ENCODE data around the gene BFSP2.

DNA sequence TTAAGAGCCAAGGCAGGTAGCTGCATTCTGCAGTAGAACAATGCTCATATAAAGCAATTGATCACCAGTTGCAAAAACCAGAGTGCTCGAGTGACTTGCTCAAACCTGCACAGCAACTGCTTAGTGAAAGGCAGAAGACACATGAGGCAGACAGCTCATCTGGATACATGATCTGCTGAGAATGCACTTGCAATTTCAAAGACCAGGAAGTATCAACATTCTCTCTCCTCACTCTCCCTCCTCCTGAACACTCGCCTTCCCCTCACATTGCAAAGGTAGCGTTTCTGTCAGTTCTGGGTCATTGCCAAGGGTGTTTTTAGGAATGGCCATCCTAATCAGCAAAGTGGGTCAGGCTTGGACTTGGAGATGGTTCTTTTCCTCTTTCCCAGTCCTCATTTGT is 61.0 kb downstream of the BFSP2 start:
- no peak for TF ChIP-seq POLR2A (IDR thresholded peaks at IDR 0.05)
- TF ChIP-seq, protein P1, sequence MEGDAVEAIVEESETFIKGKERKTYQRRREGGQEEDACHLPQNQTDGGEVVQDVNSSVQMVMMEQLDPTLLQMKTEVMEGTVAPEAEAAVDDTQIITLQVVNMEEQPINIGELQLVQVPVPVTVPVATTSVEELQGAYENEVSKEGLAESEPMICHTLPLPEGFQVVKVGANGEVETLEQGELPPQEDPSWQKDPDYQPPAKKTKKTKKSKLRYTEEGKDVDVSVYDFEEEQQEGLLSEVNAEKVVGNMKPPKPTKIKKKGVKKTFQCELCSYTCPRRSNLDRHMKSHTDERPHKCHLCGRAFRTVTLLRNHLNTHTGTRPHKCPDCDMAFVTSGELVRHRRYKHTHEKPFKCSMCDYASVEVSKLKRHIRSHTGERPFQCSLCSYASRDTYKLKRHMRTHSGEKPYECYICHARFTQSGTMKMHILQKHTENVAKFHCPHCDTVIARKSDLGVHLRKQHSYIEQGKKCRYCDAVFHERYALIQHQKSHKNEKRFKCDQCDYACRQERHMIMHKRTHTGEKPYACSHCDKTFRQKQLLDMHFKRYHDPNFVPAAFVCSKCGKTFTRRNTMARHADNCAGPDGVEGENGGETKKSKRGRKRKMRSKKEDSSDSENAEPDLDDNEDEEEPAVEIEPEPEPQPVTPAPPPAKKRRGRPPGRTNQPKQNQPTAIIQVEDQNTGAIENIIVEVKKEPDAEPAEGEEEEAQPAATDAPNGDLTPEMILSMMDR (IDR thresholded peaks at IDR 0.05 in 4 of 5, conservative IDR thresholded peaks at IDR 0.05 in 1 of 5) = no peak

Data from gastrocnemius medialis (tissue), 4 donors.